Stimulated activated naive B cell treated with anti-CD40 and anti-IgM and Interleukin-4, amounts not matched to agents 10 μg/mL and 1 μg/mL and 100 μg/mL, for 72 hours (primary cell): ENCODE data around the gene GRIK2.

Experiments
- ATAC-seq, 2 donors: fragments of 150-1000 bp; cut with Tn5 transposase; replicated peaks; 2 replicates each; pipeline ENCODE4 v1.10.0; 2021; ENCODE audit warnings: moderate library complexity in 1 of 2
- DNase-seq: peaks from one replicate; pipeline ENCODE4 v3.0.0; 2021
- H3K27ac Mint-ChIP-seq: one replicate; pipeline ENCODE4 v1.8.0; 2022; ENCODE audit warnings: mild to moderate bottlenecking, mixed read lengths
- H3K27me3 Mint-ChIP-seq, 2 donors: one replicate each; pipeline ENCODE4 v1.8.0; 2022; ENCODE audit warnings: mixed read lengths in 2 of 2
- H3K36me3 Mint-ChIP-seq, 2 donors: one replicate each; pipeline ENCODE4 v1.8.0; 2022; ENCODE audit warnings: mixed read lengths in 2 of 2, mild to moderate bottlenecking in 1 of 2
- H3K4me1 Mint-ChIP-seq, 2 donors: one replicate each; pipeline ENCODE4 v1.8.0; 2022; ENCODE audit warnings: mixed read lengths in 2 of 2, mild to moderate bottlenecking in 1 of 2
- H3K4me3 Mint-ChIP-seq, 2 donors: one replicate each; pipeline ENCODE4 v1.8.0; 2022; ENCODE audit warnings: mild to moderate bottlenecking in 2 of 2, mixed read lengths in 2 of 2, moderate library complexity in 1 of 2
- H3K9me3 Mint-ChIP-seq, 2 donors: one replicate each; pipeline ENCODE4 v1.8.0; 2022; ENCODE audit warnings: mixed read lengths in 2 of 2, mild to moderate bottlenecking in 1 of 2

GRIK2 gene

GRCh38 chr6:101779051-101779844, 385.7 kb downstream of the GRIK2 start:
- no peak for ATAC-seq
- no peak for DNase-seq
- Mint-ChIP-seq H3K36me3 (no peaks in the 10 kb centered on the region), H3K9me3 (peaks cover 5% of the 10 kb centered on the region in 2 donors), H3K4me1 (no peaks in the 10 kb centered on the region), H3K4me3 (no peak overlapping the region), H3K27me3 (no peaks in the 10 kb centered on the region), H3K27ac (no peak overlapping the region)

GRCh38 chr6:101783287-101783686, 389.8 kb downstream of the GRIK2 start:
- ATAC-seq: no peak
- no peaks in the 10 kb centered on the region for H3K4me1 Mint-ChIP-seq

GRCh38 chr6:101784094-101784493, 390.6 kb downstream of the GRIK2 start:
- Mint-ChIP-seq H3K4me1 (no peaks in the 10 kb centered on the region), H3K36me3 (no peaks in the 10 kb centered on the region), H3K4me3 (no peak overlapping the region), H3K27ac (no peak overlapping the region), H3K9me3 (peaks cover 8 to 20% of the 10 kb centered on the region in 2 donors), H3K27me3 (no peaks in the 10 kb centered on the region)
- ATAC-seq (no peak), DNase-seq (no peak)

More at GRCh38 chr6:101783287-101783686, 389.8 kb downstream of the GRIK2 start:
- no peak for DNase-seq
- no peaks in the 10 kb centered on the region for H3K36me3 Mint-ChIP-seq
- H3K27ac Mint-ChIP-seq: no peak overlapping the region
- H3K4me3 Mint-ChIP-seq: no peak overlapping the region
- H3K27me3 Mint-ChIP-seq: no peaks in the 10 kb centered on the region
- peaks cover 8 to 18% of the 10 kb centered on the region in 2 donors for H3K9me3 Mint-ChIP-seq

GRCh38 chr6:101799531-101799930, 406.0 kb downstream of the GRIK2 start:
- no peak for ATAC-seq
- no peak overlapping the region for H3K4me3 Mint-ChIP-seq
- peaks cover 0 to 7% of the 10 kb centered on the region in 2 donors for H3K9me3 Mint-ChIP-seq
- DNase-seq: no peak
- H3K4me1 Mint-ChIP-seq: no peaks in the 10 kb centered on the region
- no peaks in the 10 kb centered on the region for H3K36me3 Mint-ChIP-seq
- H3K27me3 Mint-ChIP-seq: no peaks in the 10 kb centered on the region
- no peak overlapping the region for H3K27ac Mint-ChIP-seq

GRCh38 chr6:101800598-101800997, 407.1 kb downstream of the GRIK2 start:
- Mint-ChIP-seq H3K36me3 (no peaks in the 10 kb centered on the region), H3K27ac (no peak overlapping the region), H3K9me3 (peaks cover under 1% of the 10 kb centered on the region in 2 donors), H3K27me3 (no peaks in the 10 kb centered on the region), H3K4me1 (no peaks in the 10 kb centered on the region), H3K4me3 (no peak overlapping the region)
- no peak for DNase-seq
- ATAC-seq: no peak

GRCh38 chr6:101803136-101803535, 409.6 kb downstream of the GRIK2 start:
- no peaks in the 10 kb centered on the region for H3K36me3 Mint-ChIP-seq
- no peak overlapping the region for H3K4me3 Mint-ChIP-seq
- no peaks in the 10 kb centered on the region for H3K4me1 Mint-ChIP-seq
- H3K27ac Mint-ChIP-seq: no peak overlapping the region
- no peaks in the 10 kb centered on the region for H3K27me3 Mint-ChIP-seq
- DNase-seq (no peak), ATAC-seq (no peak)
- peaks cover 0 to 2% of the 10 kb centered on the region in 2 donors for H3K9me3 Mint-ChIP-seq

- no peaks in the 10 kb centered on the region for H3K36me3 Mint-ChIP-seq
- no peak overlapping the region for H3K27ac Mint-ChIP-seq
- ATAC-seq (no peak), DNase-seq (no peak)
- H3K4me1 Mint-ChIP-seq: no peaks in the 10 kb centered on the region
- no peak overlapping the region for H3K4me3 Mint-ChIP-seq
- H3K27me3 Mint-ChIP-seq: no peaks in the 10 kb centered on the region
- H3K9me3 Mint-ChIP-seq: peaks cover 0 to 2% of the 10 kb centered on the region in 2 donors
These were observed 412.7 kb downstream of the GRIK2 start for GRCh38 chr6:101806241-101806640.

- Mint-ChIP-seq H3K9me3 (no peaks in the 10 kb centered on the region), H3K4me3 (no peak overlapping the region), H3K4me1 (no peaks in the 10 kb centered on the region), H3K27ac (no peak overlapping the region), H3K36me3 (no peaks in the 10 kb centered on the region), H3K27me3 (no peaks in the 10 kb centered on the region)
- DNase-seq (no peak), ATAC-seq (no peak)
These were observed 417.6 kb downstream of the GRIK2 start for GRCh38 chr6:101811108-101811507.

GRCh38 chr6:101816716-101817115, 423.2 kb downstream of the GRIK2 start:
- no peak for ATAC-seq

GRCh38 chr6:101818051-101818450, 424.5 kb downstream of the GRIK2 start:
- Mint-ChIP-seq H3K4me3 (no peak overlapping the region), H3K27me3 (no peaks in the 10 kb centered on the region)
- no peak for DNase-seq

More at GRCh38 chr6:101816716-101817115, 423.2 kb downstream of the GRIK2 start:
- Mint-ChIP-seq H3K36me3 (no peaks in the 10 kb centered on the region), H3K9me3 (peaks cover 0 to 2% of the 10 kb centered on the region in 2 donors), H3K27ac (no peak overlapping the region), H3K4me3 (no peak overlapping the region), H3K27me3 (no peaks in the 10 kb centered on the region), H3K4me1 (no peaks in the 10 kb centered on the region)
- no peak for DNase-seq

GRCh38 chr6:101824551-101825345, 431.2 kb downstream of the GRIK2 start:
- DNase-seq (no peak), ATAC-seq (no peak)
- Mint-ChIP-seq H3K4me3 (no peak overlapping the region), H3K4me1 (no peaks in the 10 kb centered on the region), H3K36me3 (no peaks in the 10 kb centered on the region), H3K27ac (no peak overlapping the region), H3K27me3 (no peaks in the 10 kb centered on the region), H3K9me3 (peaks cover 6 to 10% of the 10 kb centered on the region in 2 donors)

More at GRCh38 chr6:101818051-101818450, 424.5 kb downstream of the GRIK2 start:
- H3K36me3 Mint-ChIP-seq: no peaks in the 10 kb centered on the region
- ATAC-seq: no peak
- H3K27ac Mint-ChIP-seq: no peak overlapping the region
- no peaks in the 10 kb centered on the region for H3K4me1 Mint-ChIP-seq
- H3K9me3 Mint-ChIP-seq: peaks cover 0 to 2% of the 10 kb centered on the region in 2 donors

GRCh38 chr6:101826269-101826668, 432.8 kb downstream of the GRIK2 start:
- Mint-ChIP-seq H3K36me3 (no peaks in the 10 kb centered on the region), H3K4me1 (no peaks in the 10 kb centered on the region)
- no peak for ATAC-seq

GRCh38 chr6:101826678-101827077, 433.2 kb downstream of the GRIK2 start:
- Mint-ChIP-seq H3K36me3 (no peaks in the 10 kb centered on the region), H3K4me1 (no peaks in the 10 kb centered on the region), H3K27me3 (no peaks in the 10 kb centered on the region), H3K27ac (no peak overlapping the region), H3K4me3 (no peak overlapping the region), H3K9me3 (peaks cover 6 to 11% of the 10 kb centered on the region in 2 donors)
- no peak for DNase-seq
- no peak for ATAC-seq

More at GRCh38 chr6:101826269-101826668, 432.8 kb downstream of the GRIK2 start:
- Mint-ChIP-seq H3K4me3 (no peak overlapping the region), H3K27ac (no peak overlapping the region), H3K27me3 (no peaks in the 10 kb centered on the region), H3K9me3 (peaks cover 6 to 11% of the 10 kb centered on the region in 2 donors)
- DNase-seq: no peak

GRCh38 chr6:101830501-101831031, 437.1 kb downstream of the GRIK2 start:
- Mint-ChIP-seq H3K27me3 (no peaks in the 10 kb centered on the region), H3K27ac (peak overlapping the region; percentile 15), H3K36me3 (no peaks in the 10 kb centered on the region), H3K4me3 (no peak overlapping the region), H3K4me1 (no peaks in the 10 kb centered on the region), H3K9me3 (peaks cover 6 to 13% of the 10 kb centered on the region in 2 donors)
- no peak for DNase-seq
- no peak for ATAC-seq
